Panc1 (cell line): ENCODE data around the gene PTK6. TPM values are rescaled to one million over a fixed set of nuclear protein-coding genes. Genes with fewer than 3 reads are reported as not detected.
A peak's percentile ranks its signal among the peaks of the same experiment; 100 is the strongest.

ENCODE experiments used
- ATAC-seq: fragments of 200-7000 bp; cut with Tn5 transposase; 2 replicates; pipeline ENCODE4 v1.9.1; 2020; ENCODE audit warnings: mild to moderate bottlenecking, moderate library complexity
- BruUV-seq: library from RNA; stranded (reverse); fragments of 400-500 nt; replicated peaks from 2 replicates; lab custom pipeline; 2021; lab: Mats Ljungman, UMichigan
- CTCF ChIA-PET: fragments of 300-600 bp; sonication (Branson Sonifier 250); formaldehyde crosslinking; loops from one replicate; lab custom pipeline; 2022; ENCODE audit warnings: antibody characterized with exemption; lab: Charles Lee
- POLR2A ChIA-PET: fragments of 300-600 bp; sonication (Branson Sonifier 250); formaldehyde crosslinking; loops from one replicate; lab custom pipeline; 2022; ENCODE audit warnings: antibody characterized with exemption; lab: Charles Lee
- DNase-seq: peaks from one replicate; pipeline ENCODE4 v3.0.0-alpha.2; 2010; ENCODE audit warnings: low read depth, low spot score
- H3K27ac ChIP-seq: 2 replicates; pipeline ENCODE4 v1.5.1; 2011; ENCODE audit warnings: mild to moderate bottlenecking, low read length, inconsistent platforms
- H3K27me3 ChIP-seq: fragments of 200-500 bp; sonication (Bioruptor generic); 2 replicates; pipeline ENCODE4 v1.6.0; 2014; ENCODE audit warnings: low read length, inconsistent platforms; ENCODE audit not compliant: control insufficient read depth, insufficient read depth
- H3K36me3 ChIP-seq: fragments of 200-500 bp; sonication (Bioruptor generic); 2 replicates; pipeline ENCODE4 v1.5.1; 2014; ENCODE audit warnings: inconsistent platforms, mild to moderate bottlenecking, low read length, moderate library complexity; ENCODE audit not compliant: control insufficient read depth, insufficient read depth
- H3K4me1 ChIP-seq: 2 replicates; pipeline ENCODE4 v1.5.1; 2011; ENCODE audit warnings: inconsistent platforms, mild to moderate bottlenecking, low read length, moderate library complexity; ENCODE audit not compliant: control insufficient read depth, insufficient read depth
- H3K4me3 ChIP-seq, 2 experiments: 2 replicates each; pipeline ENCODE4 v1.5.1; 2011 to 2012; ENCODE audit warnings: low read depth in 2 of 2, low read length in 2 of 2, mild to moderate bottlenecking in 2 of 2, inconsistent platforms in 1 of 2, moderate library complexity in 1 of 2
- H3K9me3 ChIP-seq: fragments of 200-500 bp; sonication (Bioruptor generic); 2 replicates; pipeline ENCODE4 v1.5.1; 2014; ENCODE audit warnings: low read depth, mild to moderate bottlenecking, inconsistent platforms, low read length, moderate library complexity; ENCODE audit not compliant: control insufficient read depth, insufficient read depth
- CTCF ChIP-seq: fragments of 450-650 bp; IDR thresholded peaks from 2 replicates; pipeline ENCODE4 v1.5.1; 2017; ENCODE audit warnings: mild to moderate bottlenecking
- POLR2AphosphoS5 ChIP-seq: IDR thresholded peaks from 2 replicates; pipeline ENCODE4 v1.6.1; 2012; ENCODE audit warnings: mild to moderate bottlenecking, low read depth, low read length, moderate library complexity
- REST ChIP-seq, 2 experiments: IDR thresholded peaks; 2 replicates each; pipeline ENCODE4 v1.6.1; 2011 to 2012; ENCODE audit warnings: low read depth in 2 of 2, control low read depth in 1 of 2, low read length in 1 of 2, mild to moderate bottlenecking in 1 of 2, moderate library complexity in 1 of 2; ENCODE audit not compliant: insufficient read depth in 1 of 2
- SIN3A ChIP-seq: IDR thresholded peaks from 2 replicates; pipeline ENCODE4 v1.6.1; 2012; ENCODE audit warnings: low read depth, mild to moderate bottlenecking, low read length, moderate library complexity, borderline replicate concordance; ENCODE audit not compliant: insufficient read depth
- TCF7L2 ChIP-seq: IDR thresholded peaks from 2 replicates; pipeline ENCODE4 v1.6.1; 2011; ENCODE audit warnings: mild to moderate bottlenecking, low read depth, low read length, inconsistent platforms
- in situ Hi-C: cut with HindIII; loops from 2 replicates; pipeline ENCODE4 v1.10.0; 2016; ENCODE audit warnings: low sequenced_read_pairs, low pct_unique_long_range_greater_than_20kb
- intact Hi-C: fragments of 100-400 bp; cut with micrococcal nuclease; formaldehyde crosslinking; loops from one replicate; pipeline ENCODE4 v1.10.0; 2022; ENCODE audit not compliant: unreplicated experiment
- total RNA-seq: library from RNA; stranded (reverse); gene quantifications from one replicate; pipeline ENCODE4 v1.2.1, GENCODE V29; 2021; ENCODE audit not compliant: unreplicated experiment

PTK6 gene
- total RNA-seq, 1 experiment from 2014 or later: 6.5 TPM

- ATAC-seq: peak; percentile 18
- ChIA-PET POLR2A (interaction anchor here (0.6 kb wide), 2 partner anchors 33 to 432 kb away, joined by 3 to 8 read pairs; no protein-coding TSS in a partner anchor), CTCF (no interaction called here)
- Histone ChIP-seq H3K36me3 (no peaks in the 10 kb centered on the region), H3K27me3 (no peaks in the 10 kb centered on the region), H3K4me1 (peaks cover 8% of the 10 kb centered on the region), H3K4me3 (peak overlapping the region in 1 of 2 experiments; percentile 55; a peak in 1 of 4 replicates), H3K27ac (no peak overlapping the region), H3K9me3 (no peaks in the 10 kb centered on the region)
- no TSS peak for BruUV-seq
- no peak for DNase-seq
- intact Hi-C loops: no loop called here
- TF ChIP-seq POLR2AphosphoS5 (no peak), TCF7L2 (no peak), CTCF (no peak), REST (IDR thresholded peaks at IDR 0.05; ENCODE audit: insufficient read depth in 1 of 2, low read depth in 2 of 2, low read length in 1 of 2) (no peak), SIN3A (no peak)
- in situ Hi-C loops: no loop called here
These were observed 17.4 kb upstream of the PTK6 start for GRCh38 chr20:63554361-63555278.

- Histone ChIP-seq H3K27ac (0 out of 2 replicates have a peak within 1 kb of the TSS, but pooled peaks have one; percentile 51), H3K4me1 (peaks cover 8% of the 10 kb centered on the region), H3K27me3 (no peaks in the 10 kb centered on the region), H3K36me3 (no peaks in the 10 kb centered on the region), H3K9me3 (no peaks in the 10 kb centered on the region), H3K4me3 (peak within 1 kb of the TSS; percentile 55 to 67)
- intact Hi-C loops: no loop called here
- TF ChIP-seq POLR2AphosphoS5 (no peak), SIN3A (no peak), TCF7L2 (no peak), REST (IDR thresholded peaks at IDR 0.05; ENCODE audit: insufficient read depth in 1 of 2, low read depth in 2 of 2, low read length in 1 of 2) (no peak), CTCF (no peak)
- no TSS peak for BruUV-seq
- CTCF ChIA-PET: no interaction called here
- no peak for DNase-seq
- ATAC-seq: peak; percentile 32
- POLR2A ChIA-PET: no interaction called here
- in situ Hi-C loops: no loop called here
These were observed 16.7 kb upstream of the PTK6 start, which contains the start of gene FNDC11 for GRCh38 chr20:63553933-63554290. Gene FNDC11 (plus strand): TSS chr20:63554159. CDS start chr20:63555664, 1,505 bp downstream.
